NCI-H2196 treated with DMSO at 0.1 percent for 48 hours (cell line): ENCODE data around the gene NTHL1.

Source experiments
- DNase-seq: peaks from one replicate; lab custom pipeline; 2025; ENCODE audit not compliant: unreplicated experiment; lab: John Stamatoyannopoulos, UW

NTHL1 gene

DNA sequence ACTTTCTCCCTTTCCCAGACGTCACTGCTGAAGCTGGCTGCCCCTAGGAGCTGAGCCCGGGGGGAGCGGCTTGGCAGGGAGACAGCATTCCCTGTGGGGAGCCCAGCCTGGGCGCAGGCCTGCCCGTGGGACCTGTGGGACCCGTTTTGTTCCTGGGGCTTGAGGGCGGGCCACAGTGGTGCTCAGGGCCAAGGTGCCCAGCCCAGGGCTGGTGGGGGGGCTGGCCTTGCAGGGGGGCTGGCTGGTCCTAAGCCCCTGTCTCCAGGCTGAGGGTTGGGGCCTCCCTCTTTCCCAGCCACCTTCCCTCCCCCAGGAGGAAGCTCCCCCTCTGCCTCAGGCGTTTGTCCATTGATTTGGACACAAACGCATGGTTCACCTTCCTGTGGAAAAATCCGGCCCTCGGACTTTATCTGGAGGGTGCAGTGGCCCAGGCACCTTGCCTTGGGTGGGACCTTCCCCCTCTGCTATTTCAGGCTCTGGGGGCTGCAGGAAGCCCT, 16.5 kb downstream of the NTHL1 start:
- no peak for DNase-seq

DNA sequence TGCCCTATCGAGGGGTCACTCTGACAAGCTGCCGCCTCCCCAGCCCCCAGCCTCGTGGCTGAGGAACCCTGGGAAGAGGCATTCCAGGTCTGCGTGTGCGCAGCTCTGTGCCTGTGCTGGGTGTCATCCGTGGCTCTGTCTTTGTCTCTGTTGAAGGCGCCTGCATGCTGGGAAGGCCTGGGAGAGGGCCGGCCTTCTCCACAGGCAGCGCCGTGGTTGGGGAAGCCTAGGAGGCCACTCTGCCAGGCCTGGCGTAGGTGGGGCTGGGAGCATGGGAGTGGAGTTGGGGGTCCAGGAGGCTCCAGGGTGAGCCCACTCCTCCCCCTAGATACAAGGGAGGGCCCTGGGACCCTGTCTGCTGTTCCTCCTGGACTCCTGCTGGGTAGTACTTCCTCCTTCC, 17.6 kb downstream of the NTHL1 start:
- no peak for DNase-seq

DNA sequence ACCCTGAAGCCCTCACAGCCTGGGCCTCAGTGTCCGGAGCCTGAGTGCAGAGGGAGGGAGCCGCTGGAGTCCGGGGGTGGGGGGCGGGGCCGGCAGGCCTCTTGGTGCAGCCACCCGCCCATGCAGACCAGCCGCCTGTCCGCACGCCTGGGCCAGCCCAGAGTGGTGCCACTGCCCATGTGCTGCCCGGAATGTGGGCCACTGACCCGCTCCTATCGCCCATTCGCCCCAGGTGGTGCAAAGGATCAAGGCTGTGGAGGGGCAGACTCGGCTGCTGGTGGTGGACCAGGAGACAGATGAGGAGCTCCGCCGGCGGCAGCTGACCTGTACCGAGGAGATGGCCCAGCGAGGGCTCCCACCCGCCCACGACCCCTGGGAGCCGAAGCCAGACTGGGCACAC, 18.3 kb downstream of the NTHL1 start:
- DNase-seq = no peak

DNA sequence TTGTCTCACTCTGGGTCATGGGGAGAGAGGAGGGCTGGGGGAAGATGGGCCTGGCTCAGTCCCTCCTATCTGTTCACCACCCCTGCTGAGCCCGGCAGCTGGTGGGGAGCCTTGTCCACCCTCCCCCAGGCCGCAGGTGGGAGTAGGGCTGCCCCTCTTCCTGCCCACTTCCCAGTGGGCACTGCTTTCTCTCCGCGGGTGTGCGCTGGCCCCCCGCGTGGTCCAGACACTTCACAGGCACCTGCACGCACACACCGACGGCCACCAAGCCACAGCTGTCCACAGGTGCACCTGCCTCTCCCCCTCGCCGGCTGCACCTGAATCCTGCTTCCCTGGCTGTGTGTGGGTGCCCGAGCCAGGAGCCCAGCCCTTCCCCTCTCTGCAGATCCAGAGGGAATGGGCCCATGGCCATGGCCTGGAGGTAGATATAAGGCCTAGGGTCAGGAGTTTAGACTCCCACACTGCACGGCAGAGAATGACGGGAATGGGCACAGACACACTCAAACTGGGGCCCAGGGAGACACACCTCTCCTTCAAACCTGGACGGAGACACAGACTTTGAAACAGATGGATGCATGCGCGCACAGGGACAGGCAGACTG, 18.9 kb downstream of the NTHL1 start:
- no peak for DNase-seq

DNA sequence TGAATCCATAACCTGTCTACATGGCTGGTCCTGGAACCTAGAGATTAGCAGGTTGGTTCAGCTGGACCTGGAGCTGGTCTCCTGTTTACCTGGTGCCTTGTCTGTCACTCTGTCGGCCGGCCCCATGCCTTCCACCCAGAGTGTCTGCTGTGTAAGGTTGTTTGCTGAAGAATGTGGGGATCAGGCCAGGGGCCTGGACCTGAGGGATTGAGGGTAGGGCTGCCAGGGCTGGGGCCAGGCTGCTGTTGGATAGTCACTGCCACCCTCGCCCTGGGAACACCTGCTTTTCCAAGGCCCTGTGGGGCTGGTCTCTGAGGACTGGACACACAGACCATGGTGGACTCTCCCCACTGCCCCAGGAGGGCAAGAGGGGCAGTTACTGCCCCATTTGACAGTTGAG, 19.5 kb downstream of the NTHL1 start:
- DNase-seq = no peak

DNA sequence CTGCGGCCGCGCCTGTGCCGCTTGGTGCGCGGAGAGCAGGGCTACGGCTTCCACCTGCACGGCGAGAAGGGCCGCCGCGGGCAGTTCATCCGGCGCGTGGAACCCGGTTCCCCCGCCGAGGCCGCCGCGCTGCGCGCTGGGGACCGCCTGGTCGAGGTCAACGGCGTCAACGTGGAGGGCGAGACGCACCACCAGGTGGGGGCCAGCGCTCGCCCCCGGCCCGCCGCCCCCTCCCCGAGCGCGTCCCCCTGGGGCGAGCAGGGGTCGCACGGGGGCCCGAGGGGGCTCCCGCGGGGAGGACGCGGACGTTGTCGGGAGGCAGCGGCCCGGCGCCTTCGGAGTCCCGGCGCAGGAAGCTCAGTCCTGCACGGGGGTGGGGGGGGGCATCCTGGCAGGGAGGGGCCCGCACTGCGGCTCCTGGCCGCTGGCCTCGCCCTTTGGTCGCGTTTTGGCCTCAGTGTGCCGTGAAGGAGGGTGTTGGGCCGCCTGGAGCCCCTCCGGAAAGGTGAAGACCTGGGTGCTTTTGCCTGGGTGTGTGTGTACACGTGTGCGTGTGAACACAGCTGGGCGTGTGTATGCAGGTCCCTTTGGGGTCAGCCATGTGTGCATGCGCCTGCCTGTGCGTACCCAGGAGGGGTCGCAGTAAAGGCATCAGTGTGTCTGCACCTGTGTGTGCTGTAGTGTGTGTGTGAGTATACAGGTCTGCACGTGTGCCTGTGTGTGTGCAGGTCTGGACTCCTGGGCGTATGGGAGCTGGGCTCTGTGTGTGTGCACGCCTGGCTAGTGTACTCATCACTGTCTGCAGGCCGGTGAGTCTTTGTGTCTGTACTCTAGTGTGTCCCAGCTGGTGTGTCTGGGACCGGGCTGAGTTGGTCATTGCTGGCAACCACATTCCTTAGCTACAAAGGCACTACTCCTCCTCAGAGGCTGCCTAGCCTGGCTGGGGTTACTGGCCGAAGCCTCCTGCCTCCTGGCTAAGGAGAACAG, 20.3 kb downstream of the NTHL1 start:
- DNase-seq = no peak

DNA sequence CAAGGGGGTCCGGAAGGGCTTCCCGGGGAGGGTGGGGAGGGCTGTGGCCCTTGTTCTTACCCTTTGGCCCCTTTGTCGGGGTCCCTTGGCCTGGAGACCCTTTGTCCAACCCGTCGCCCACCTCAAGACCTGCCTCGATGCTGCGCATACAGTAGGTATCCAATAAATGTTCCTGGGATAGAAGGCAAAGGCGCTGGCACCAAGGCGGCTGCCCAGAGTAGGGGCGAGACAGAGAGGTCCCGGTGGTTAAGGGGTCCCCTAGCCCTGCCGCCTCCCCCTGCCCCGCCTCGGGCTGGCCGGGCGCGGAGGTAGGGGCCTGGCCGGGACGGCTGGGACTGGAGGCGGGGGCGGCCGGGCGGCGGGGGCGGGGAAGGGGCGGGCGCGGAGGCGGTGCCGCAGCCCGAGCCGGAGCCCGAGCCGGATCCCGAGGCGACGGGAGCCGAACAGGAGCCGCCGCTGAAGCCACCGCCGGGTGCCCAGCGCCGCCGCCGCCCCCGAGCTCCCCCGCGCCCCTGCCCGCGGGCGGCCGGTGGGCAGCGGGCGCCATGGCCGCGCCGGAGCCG, 21.1 kb downstream of the NTHL1 start, which contains the start of gene NHERF2:
Gene NHERF2, plus strand, starts transcription at position 442 of the 563 bp plus-strand sequence. Its CDS starts 104 bp downstream, at position 546.
- DNase-seq = no peak

DNA sequence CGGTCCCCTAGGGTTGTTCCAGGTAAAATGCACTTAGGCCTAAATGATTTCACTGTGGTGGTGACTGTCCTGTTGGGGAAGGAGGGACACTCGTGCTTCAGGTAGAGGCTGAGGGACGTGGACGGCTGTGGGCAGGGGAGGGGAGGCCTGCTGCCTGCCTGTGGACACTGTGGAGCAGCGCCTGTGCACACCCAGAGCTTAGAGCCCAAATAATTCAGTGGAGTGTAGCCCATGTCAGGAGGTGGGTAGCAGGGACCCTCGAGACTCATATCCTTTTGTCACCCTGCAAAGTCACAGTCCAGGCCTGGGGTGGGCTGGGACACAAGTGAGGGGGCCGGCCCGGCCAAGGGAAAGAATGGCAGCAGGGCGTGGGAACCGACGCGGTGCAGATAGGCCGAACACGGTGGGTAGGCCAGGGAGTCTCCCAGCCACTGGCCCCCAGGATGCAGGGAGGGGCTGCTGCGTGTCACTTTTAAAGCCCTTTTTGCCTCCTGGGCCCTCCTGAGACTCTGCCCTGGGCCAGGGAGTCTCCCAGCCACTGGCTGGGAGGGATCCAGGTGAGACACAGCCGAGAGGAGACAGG, 21.7 kb downstream of the NTHL1 start:
- no peak for DNase-seq

DNA sequence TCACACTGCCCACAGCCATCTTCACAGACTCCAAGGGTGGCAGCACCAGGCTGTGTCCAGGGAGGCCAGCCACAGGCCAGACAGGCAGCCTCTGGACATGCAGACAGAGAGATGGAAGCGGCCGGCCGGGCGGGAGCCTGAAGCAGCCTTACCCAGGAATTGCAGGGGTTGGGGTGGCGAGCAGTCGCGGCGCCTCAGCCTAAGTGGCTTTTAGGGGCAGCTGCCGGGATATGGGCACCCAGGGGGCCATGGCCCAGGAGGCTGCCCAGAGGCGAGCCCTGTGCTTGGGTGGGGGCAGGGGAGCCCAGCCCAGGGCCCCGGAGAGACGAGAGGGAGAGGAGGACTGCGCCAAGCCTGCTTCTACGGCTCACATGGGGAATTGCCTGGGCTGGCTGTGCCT, 22.4 kb downstream of the NTHL1 start:
- DNase-seq = no peak

DNA sequence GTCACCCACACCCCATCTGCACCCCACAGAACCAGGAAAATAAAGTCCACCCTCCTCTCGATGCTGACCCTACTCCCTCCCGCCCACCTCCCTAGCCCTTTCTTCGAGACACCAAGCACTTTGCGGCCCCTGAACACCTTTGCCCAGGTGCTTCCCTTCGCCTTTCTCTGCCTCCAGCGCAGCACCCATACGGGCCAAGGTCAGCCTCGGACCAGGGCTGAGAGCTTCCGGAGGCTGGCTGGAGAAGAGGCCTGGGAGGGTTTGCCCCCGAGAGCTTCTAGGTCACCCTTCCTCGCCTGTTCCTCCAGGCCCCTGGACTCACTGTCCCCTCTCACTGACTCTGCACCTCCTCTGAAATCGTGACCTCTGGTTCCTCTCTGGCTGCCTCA, 23.6 kb downstream of the NTHL1 start:
- DNase-seq = no peak

DNA sequence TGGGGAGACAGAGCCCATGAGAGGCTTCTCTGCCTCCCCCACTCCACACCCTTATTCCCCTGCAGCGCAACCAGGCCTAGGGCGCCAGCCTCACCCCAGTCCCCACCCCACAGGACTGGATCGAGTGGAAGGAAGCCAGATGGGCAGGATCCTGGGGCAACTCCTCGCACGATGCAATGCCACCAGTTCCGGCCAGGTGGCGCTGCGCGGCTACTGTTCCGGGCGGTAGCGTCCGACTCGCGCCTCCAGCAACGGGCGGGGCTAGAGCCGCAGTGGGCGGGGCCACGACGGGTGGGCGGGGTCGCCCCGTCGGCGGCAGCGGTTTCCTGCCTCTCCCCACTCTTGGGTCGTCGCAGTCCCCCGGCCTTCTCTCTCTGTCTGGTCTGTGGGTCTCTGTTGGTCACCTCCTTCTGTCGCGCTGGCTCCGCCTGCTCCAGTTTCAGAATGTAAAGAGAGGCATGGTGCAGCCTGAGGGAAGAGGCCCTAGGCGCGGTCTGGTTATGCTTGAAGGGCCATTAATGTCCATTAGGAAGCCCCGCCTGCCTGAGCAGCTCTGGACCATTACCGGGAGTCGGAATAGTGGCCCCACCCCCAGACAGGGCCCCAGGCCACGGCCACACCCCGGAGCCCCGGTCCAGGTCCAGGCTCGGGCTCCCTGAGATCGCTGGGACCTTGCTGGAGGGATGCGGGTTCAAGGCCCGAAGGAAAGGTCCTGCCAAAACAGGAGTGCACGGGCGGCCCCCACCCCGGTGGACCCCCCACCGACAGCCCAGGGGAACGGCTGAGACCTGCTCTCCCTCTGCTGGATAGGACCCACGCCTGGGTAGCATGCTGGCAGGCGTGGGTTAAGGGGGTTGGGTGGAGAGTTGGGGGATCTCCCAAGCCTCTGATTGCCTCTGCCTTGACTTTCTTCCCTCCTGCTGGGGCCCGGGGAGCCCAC, 24.3 kb downstream of the NTHL1 start:
- peak; percentile 66 for DNase-seq

DNA sequence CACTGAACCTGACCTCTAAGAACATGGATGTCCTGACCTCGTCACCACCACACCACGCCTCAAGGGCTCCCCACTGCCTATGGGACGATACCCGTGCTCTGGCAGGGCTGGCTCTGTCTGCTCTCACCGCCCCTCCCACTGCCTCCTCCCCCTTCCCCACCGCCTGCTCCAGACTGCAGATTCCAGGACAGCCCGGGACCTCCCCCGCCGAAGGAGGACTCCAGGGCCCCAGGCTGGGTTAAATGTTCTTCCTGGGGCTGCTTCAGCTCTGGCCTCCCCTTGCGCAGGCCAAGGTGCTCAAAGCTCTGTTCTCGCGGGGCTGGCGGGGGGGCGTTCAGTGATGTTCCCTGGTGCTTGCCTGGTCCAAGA, 24.9 kb downstream of the NTHL1 start:
- no peak for DNase-seq

DNA sequence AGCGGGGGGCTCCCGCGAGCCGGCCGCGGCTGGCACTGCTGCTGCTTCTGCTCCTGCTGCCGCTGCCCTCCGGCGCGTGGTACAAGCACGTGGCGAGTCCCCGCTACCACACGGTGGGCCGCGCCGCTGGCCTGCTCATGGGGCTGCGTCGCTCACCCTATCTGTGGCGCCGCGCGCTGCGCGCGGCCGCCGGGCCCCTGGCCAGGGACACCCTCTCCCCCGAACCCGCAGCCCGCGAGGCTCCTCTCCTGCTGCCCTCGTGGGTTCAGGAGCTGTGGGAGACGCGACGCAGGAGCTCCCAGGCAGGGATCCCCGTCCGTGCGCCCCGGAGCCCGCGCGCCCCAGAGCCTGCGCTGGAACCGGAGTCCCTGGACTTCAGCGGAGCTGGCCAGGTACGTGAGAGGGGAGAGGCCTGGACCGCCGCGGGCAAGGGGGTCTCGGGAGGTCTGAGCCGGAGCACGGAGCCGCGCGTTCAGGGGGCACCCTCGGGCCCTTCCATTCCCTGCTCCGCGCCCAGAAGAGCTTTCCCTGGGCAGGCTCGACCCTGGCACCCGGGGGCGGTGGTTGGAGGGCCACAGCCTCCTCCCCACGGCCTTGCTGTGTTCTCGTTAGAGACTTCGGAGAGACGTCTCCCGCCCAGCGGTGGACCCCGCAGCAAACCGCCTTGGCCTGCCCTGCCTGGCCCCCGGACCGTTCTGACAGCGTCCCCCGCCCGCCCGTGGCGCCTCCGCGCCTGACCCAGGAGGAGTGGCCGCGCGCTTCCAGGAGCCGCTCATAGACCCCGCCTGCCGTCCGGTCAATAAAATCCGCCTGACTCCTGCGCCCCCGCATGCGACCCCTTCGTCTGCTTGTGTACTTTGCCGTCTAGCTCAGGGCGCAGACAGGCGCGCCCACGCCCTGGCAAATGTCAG, 27.5 kb downstream of the NTHL1 start:
- DNase-seq = no peak

DNA sequence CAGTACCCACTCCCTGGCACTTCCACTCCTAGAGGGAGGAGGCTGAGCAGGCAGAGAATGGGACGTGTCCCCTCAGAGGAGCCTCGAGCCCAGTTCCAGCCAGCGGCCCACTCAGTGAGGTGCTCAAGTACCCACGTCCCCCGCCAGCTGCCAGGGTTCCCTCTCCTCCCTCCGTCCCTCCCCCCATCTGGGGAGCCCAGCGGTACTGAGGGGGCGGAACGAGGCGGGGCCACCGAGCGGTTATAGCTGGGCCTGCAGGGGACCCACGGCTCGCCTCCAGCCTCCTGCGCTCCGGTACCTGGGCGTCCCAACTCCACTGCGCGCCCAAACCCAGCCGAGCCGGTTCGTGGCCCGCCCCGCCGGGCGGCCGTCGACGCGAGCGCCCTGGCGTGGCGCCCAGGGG, 28.1 kb downstream of the NTHL1 start, which contains the start of gene NPW:
Gene NPW, plus strand, starts transcription at position 268 of the 403 bp plus-strand sequence.
- no peak for DNase-seq

DNA sequence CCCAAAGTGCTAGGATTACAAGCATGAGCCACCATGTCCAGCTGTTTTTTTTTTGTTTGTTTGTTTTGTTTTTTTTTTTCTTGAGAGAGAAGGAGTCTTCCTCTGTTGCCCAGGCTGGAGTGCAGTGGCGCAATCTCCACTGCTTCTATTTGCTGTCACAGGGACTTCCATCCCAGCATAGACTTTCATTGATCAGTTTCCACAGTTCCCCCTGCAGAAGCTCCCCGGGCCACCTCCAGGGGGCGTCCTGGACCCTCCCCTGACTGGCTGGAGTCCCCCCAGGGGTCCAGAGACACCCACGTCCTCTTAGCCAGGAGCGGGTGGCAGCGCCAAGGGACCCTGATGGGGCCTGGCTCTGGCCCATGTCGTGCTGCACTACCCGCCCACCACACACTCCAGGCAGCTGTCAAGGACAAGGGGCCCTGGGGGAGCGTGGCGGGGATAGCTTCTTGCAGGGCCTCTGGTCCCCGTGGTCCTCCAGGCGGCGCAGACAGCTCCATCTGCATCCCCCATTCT, 31.2 kb downstream of the NTHL1 start:
- no peak for DNase-seq

DNA sequence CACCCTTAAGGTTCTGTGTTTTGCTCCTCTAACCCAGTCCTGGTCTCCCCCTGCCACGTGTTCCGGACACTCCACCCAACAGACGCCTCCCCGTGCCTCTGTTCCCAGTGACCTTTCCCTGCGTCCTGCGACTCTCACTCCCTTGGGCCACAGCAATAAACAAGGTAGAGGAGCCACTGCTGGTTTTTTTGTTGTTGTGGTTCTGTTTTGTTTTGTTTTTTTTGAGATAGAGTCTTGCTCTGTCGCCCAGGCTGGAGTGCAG, 31.8 kb downstream of the NTHL1 start:
- DNase-seq = no peak

DNA sequence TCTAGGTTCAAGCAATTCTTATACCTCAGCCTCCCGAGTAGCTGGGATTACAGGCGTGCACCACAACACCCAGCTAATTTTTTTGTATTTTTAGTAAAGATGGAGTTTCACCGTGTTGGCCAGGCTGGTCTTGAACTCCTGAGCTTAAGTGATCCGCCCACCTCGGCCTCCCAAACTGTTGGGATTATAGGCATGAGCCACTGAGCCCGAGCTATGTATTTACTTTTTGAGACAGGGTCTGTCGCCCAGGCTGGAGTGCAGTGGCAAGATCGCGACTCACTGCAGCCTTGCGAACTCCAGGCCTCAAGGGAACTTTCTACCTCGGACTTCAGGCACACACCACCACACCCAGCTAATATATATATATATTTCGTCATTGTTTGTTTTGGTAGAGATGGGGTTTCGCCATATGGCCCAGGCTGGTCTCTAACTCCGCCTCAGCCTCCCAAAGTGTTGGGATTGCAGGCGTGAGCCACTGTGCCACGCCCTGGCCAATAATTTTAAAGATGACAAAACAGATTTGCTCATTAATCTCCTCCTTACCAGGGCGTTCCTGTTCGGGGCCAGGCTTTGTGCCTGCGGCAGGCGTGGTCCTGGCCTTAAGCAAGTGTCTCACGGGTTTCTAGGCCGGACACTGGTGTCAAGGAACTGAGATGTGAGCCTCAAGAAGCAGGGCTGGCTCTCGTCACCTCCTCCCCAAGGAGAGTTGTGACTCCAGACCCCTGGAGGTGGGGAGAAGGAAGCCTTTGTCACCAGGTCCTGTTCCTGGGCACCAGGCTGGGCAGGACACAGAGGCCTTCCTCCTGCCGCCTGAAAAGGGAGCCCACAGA, 32.3 kb downstream of the NTHL1 start:
- no peak for DNase-seq

DNA sequence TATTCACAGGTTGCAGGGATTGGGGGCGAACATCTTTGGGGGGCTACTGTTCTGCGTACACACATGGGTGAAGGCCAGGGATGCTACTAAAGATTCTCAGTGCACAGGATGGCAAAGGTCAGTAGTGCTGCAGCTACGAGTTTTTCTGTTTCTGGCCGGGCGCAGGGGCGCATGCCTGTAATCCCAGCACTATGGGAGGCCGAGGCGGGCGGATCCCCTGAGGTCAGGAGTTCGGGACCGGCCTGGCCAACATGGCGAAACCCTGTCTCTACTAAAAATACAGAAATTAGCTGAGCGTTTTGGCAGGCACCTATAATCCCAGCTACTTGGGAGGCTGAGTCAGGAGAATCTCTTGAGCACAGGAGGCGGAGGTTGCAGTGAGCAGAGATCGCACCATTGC, 34.1 kb downstream of the NTHL1 start:
- DNase-seq = no peak
